Raji (cell line): Measurements from ENCODE around the gene TMPRSS3.

Source experiments
- POLR2A ChIP-seq: IDR thresholded peaks from 2 replicates; pipeline ENCODE4 v1.6.1; 2011; ENCODE audit warnings: low read depth, low read length, control low read depth; ENCODE audit not compliant: insufficient read depth

TMPRSS3 gene

DNA sequence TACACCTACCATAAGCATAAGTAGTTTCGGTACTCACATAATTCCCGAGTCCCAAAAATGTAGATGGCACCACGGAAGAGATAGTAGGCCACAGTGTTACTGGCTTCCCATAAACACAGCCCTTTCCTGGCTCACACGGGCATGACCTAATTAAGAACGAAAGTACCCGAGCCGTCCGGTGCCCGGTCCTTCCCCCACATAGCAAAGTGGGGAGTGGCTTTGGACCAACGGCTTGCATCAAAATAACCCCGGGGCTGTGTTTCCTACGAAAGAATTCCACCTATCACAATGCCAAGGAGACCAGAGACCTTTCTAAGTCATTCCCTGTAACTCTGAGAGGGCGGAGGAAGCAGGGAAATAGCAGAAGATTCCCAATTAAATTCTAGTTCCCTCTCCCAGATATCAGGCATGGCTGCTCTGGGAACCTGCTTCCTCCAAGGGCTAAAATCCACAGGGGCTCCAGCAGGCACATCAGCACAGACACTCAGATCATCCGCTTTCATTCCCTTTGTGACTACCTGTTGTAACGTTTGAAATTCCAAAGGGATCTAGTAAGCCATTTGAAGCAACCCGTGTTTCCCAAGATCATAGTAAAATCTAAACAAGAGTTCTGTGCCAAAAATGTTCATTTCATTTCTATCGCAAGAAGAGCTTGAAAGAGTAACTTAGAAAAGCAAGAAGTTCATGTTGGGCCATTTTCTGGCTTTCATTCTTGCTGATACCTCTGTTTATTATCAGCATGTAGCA is at the start of gene TMPRSS3:
Gene TMPRSS3, minus strand, starts transcription at position 148 of the 747 bp plus-strand sequence. CDS start 635 bp downstream, outside the sequence.
- TF ChIP-seq POLR2A = no peak

- no peak for TF ChIP-seq POLR2A
These were observed 49.5 kb upstream of the TMPRSS3 start for GRCh38 chr21:42445311-42445710.

DNA sequence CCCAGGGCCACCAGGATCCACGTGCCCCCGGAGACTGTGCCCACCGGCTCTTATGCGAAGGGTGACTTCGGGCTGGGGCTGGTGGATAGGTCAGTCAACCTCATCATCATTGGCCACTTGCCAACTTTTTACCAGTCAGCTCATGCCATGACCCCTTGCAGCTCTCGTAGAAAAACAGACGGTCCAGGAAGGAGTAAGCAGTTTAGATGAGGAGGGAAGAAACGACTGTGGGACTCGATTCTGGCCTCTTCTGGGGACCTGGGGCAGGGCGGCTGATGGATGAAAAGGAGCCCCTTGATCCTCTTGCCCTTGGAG is 48.9 kb upstream of the TMPRSS3 start:
- TF ChIP-seq POLR2A = no peak

GRCh38 chr21:42443876-42444744 is 48.3 kb upstream of the TMPRSS3 start:
- no peak for TF ChIP-seq POLR2A

DNA sequence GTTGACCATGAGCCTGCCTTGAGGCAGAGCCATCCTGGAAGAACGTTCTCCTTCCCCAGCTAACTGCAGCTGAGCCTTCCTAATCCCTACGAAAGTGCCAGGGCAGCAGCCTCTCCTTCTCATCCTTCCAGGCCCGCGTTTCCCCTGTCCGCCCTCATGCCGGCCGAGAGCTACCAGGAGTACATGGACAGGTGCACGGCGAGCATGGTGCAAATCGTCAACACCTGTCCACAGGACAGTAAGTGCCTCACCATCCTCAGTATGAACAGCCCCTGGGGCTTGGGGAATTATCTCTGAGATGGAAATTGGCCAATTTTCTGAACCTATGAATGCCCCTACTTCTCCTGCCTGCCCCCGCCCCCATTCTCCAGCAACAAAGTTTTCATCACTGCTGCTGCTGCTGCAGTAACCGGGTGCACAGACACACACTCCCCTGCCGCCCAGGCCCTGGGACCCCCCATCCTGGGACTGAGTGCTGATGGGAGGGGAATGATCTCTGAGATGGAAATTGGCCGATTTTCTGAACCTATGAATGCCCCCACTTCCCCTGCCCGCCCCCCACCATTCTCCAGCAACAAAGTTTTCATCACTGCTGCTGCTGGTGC is 47.4 kb upstream of the TMPRSS3 start:
- TF ChIP-seq POLR2A = no peak

GRCh38 chr21:42441963-42442362 is 46.1 kb upstream of the TMPRSS3 start:
- TF ChIP-seq POLR2A = no peak

DNA sequence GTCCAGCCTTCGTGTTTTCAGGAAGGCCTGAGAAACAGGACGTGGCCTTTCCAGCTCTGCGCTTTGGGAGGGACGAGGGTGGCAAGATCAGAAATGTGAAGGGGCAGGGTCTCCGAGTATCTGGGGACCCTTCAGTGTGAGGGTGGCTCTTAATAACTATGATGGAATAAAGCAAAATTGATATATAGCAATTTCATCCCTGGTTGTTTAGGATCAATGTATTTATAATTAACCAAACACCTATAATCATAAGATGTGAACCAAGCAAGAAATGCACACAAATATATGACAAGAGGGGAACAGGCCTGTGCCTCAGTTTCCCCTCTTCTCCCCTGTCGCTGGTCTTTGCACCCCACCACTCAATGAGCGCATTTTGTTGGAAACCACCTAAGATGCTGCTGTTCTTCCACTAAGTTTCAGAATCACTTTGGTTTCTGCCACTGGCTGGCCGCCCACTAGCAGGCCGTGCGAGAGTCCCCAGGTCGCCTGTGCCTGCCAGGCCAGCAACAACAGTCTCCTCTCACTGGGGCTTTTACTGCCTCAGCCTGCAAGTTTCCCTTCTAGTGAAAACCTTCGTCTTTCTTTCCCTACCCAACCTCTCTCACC is 44.4 kb upstream of the TMPRSS3 start:
- no peak for TF ChIP-seq POLR2A

- TF ChIP-seq POLR2A = no peak
These were observed 43.7 kb upstream of the TMPRSS3 start for GRCh38 chr21:42439284-42440186.

- TF ChIP-seq POLR2A = no peak
These were observed 42.7 kb upstream of the TMPRSS3 start for GRCh38 chr21:42438316-42439205.

DNA sequence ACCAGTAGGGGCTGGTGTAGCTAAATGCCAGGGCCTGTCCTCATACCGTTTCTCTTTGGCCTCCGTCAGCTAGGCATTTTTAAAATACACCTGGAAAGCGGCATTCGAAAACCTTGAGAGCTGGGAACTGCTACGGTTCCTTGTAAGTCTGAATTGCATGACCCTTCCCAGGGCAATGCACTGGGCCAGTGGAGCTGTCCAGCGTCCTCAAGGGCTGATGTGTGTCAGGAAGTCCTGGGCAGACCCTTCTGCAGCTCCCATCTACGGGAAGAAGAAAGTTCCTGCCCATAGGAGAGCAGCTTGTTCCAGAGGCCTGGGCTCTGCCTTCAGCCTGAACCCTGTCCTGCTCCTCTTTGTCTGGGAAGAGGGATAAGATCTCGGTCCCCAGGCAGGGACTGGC is 41.9 kb upstream of the TMPRSS3 start:
- TF ChIP-seq POLR2A = no peak

DNA sequence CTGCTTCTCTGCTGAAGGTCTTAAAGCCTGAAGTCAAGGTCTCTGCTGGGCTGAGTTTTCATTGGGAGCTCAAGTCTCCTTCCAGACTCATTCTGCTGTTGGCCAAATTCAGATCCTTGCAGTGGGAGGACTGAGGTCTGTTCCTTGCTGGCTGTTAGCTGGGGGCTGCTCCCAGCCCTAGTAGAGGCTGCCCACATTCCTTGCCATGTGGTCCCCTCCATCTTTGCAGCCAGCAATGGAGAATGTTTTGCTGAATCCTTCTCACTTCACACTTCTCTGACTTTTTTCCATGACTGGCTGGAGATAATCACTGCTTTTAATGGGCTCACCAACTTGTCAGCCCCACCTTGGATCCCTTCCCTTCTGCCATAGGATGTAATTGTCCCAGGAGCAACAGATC is 41.1 kb upstream of the TMPRSS3 start:
- TF ChIP-seq POLR2A = no peak

GRCh38 chr21:42435833-42436232 is 40.0 kb upstream of the TMPRSS3 start:
- TF ChIP-seq POLR2A = no peak

DNA sequence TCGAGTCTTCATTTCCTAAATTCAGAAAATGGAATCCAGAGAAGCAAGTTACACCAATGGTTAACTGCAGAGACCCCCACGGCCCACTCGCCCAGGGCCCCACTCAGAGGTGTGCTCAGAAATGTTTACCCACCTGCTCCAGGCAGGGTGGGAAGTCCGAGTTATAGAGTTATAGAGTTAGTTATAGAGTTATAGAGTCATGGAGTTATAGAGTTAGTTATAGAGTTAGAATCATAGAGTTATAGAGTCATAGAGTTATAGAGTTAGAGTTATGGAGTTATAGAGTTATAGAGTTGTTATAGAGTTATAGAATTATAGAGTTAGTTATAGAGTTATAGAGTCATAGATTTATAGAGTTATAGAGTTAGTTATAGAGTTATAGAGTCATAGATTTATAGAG is 39.5 kb upstream of the TMPRSS3 start:
- TF ChIP-seq POLR2A = no peak
